Trophoblast cell (in vitro differentiated cells and primary cell): ENCODE measurements around the gene DNAH10.

ENCODE experiments used
- DNase-seq, 2 donors: peaks; one replicate each; pipeline ENCODE4 v3.0.0-alpha.2; 2016
- H2AFZ ChIP-seq: 2 replicates; pipeline ENCODE4 v1.6.1; 2013; ENCODE audit warnings: low read length, moderate library complexity, mild to moderate bottlenecking; ENCODE audit not compliant: insufficient read depth, poor library complexity
- H2AK5ac ChIP-seq: 2 replicates; pipeline ENCODE4 v1.6.1; 2013; ENCODE audit warnings: mild to moderate bottlenecking, low read length
- H2BK120ac ChIP-seq: 2 replicates; pipeline ENCODE4 v1.6.1; 2013; ENCODE audit warnings: low read length, mild to moderate bottlenecking, moderate library complexity; ENCODE audit not compliant: insufficient read depth, poor library complexity
- H2BK12ac ChIP-seq: 2 replicates; pipeline ENCODE4 v1.6.1; 2013; ENCODE audit warnings: mild to moderate bottlenecking, low read length, moderate library complexity
- H2BK5ac ChIP-seq: 2 replicates; pipeline ENCODE4 v1.6.1; 2013; ENCODE audit warnings: low read length, low read depth, moderate library complexity, mild to moderate bottlenecking; ENCODE audit not compliant: poor library complexity
- H3K14ac ChIP-seq: 2 replicates; pipeline ENCODE4 v1.6.1; 2013; ENCODE audit warnings: mild to moderate bottlenecking, low read length
- H3K18ac ChIP-seq: 2 replicates; pipeline ENCODE4 v1.6.1; 2013; ENCODE audit warnings: mild to moderate bottlenecking, low read length
- H3K23ac ChIP-seq: 2 replicates; pipeline ENCODE4 v1.6.1; 2013; ENCODE audit warnings: low read length
- H3K27ac ChIP-seq: 2 replicates; pipeline ENCODE4 v1.5.1; 2013; ENCODE audit warnings: low read depth, mild to moderate bottlenecking, inconsistent platforms, low read length, moderate library complexity
- H3K27me3 ChIP-seq: 2 replicates; pipeline ENCODE4 v1.6.1; 2013; ENCODE audit warnings: inconsistent platforms, mild to moderate bottlenecking, low read length, moderate library complexity; ENCODE audit not compliant: insufficient read depth
- H3K36me3 ChIP-seq, 2 experiments: 1 replicate in 1 of 2; 2 replicates in 1 of 2; pipeline ENCODE4 v1.6.1; 2013; ENCODE audit warnings: low read length in 2 of 2, mild to moderate bottlenecking in 2 of 2, moderate library complexity in 1 of 2; ENCODE audit not compliant: insufficient read depth in 2 of 2, control insufficient read depth in 1 of 2
- H3K4ac ChIP-seq: 2 replicates; pipeline ENCODE4 v1.6.1; 2013; ENCODE audit warnings: low read depth, mild to moderate bottlenecking, low read length, moderate library complexity
- H3K4me1 ChIP-seq, 2 experiments: 1 replicate in 1 of 2; 2 replicates in 1 of 2; pipeline ENCODE4 v1.6.1; 2013; ENCODE audit warnings: low read length in 2 of 2, mild to moderate bottlenecking in 2 of 2, moderate library complexity in 1 of 2; ENCODE audit not compliant: insufficient read depth in 2 of 2, control insufficient read depth in 1 of 2
- H3K4me2 ChIP-seq: 2 replicates; pipeline ENCODE4 v1.6.1; 2013; ENCODE audit warnings: inconsistent platforms, mild to moderate bottlenecking, low read length, moderate library complexity
- H3K4me3 ChIP-seq: 2 replicates; pipeline ENCODE4 v1.5.1; 2013; ENCODE audit warnings: mild to moderate bottlenecking, low read depth, low read length, inconsistent platforms
- H3K79me1 ChIP-seq: one replicate; pipeline ENCODE4 v1.6.1; 2013; ENCODE audit warnings: low read length
- H3K79me2 ChIP-seq: 2 replicates; pipeline ENCODE4 v1.6.1; 2013; ENCODE audit warnings: low read length, mild to moderate bottlenecking; ENCODE audit not compliant: control insufficient read depth, insufficient read depth, poor library complexity
- H3K9ac ChIP-seq: 2 replicates; pipeline ENCODE4 v1.6.1; 2013; ENCODE audit warnings: mild to moderate bottlenecking, low read length
- H3K9me3 ChIP-seq: 2 replicates; pipeline ENCODE4 v1.6.1; 2013; ENCODE audit warnings: low read depth, mild to moderate bottlenecking, control low read depth, inconsistent platforms, low read length; ENCODE audit not compliant: insufficient read depth
- H4K12ac ChIP-seq: 2 replicates; pipeline ENCODE4 v1.6.1; 2013; ENCODE audit warnings: low read depth, mild to moderate bottlenecking, low read length, moderate library complexity
- H4K8ac ChIP-seq: 2 replicates; pipeline ENCODE4 v1.6.1; 2013; ENCODE audit warnings: low read depth, mild to moderate bottlenecking, low read length, moderate library complexity
- H4K91ac ChIP-seq: one replicate; pipeline ENCODE4 v1.6.1; 2013; ENCODE audit warnings: low read depth, mild to moderate bottlenecking, low read length, moderate library complexity
- WGBS: extraction: QIAGEN DNeasy Blood & Tissue Kit; methylation state at CpG from one replicate; pipeline ENCODE4 v1.1.7; 2013; ENCODE audit warnings: missing lambda C conversion rate; ENCODE audit not compliant: insufficient read length, insufficient coverage; ENCODE audit errors: extremely low coverage; 5-methylcytosine and 5-hydroxymethylcytosine counted together

The DNAH10 gene

GRCh38 chr12:123867141-123867540, 105.0 kb downstream of the DNAH10 start:
- Histone ChIP-seq H3K36me3 (no peaks in the 10 kb centered on the region), H3K18ac (no peak overlapping the region), H3K4ac (no peak overlapping the region), H3K4me3 (no peak overlapping the region), H3K9me3 (peaks cover 1% of the 10 kb centered on the region), H3K9ac (no peak overlapping the region), H2BK120ac (no peak overlapping the region), H2BK5ac (no peak overlapping the region), H3K4me1 (no peaks in the 10 kb centered on the region), H4K91ac (no peak overlapping the region), H3K27me3 (peaks cover 3% of the 10 kb centered on the region), H3K14ac (no peak overlapping the region), H3K79me2 (no peaks in the 10 kb centered on the region), H2AFZ (no peak overlapping the region), H3K27ac (no peak overlapping the region), H3K23ac (no peak overlapping the region), H4K8ac (no peak overlapping the region), H2AK5ac (no peak overlapping the region), H3K4me2 (no peak overlapping the region), H4K12ac (no peak overlapping the region), H2BK12ac (no peak overlapping the region), H3K79me1 (no peaks in the 10 kb centered on the region)
- WGBS = no CpG with 5 or more reads among the region's 1 CpG
- no peak for DNase-seq

DNA sequence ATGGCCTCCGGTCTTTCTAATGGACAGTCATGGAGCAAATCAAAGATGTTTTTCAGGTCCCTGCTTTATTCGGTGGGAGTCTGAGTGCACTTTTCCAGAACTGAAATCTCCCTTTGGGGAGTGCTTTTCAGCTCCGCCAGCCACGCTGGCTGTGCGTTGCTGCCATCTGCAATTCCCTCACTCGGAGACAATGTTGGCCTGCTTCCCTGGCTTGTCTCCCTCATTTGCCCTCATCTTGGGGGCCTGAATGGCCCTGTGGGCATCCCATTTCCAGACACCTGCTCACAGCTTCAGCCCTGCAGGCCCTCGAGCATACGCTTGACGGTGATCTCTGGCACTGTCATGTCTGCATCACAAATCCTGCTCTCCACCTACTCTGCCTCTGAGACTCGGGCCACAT, 106.7 kb downstream of the DNAH10 start:
- no peak overlapping the region for H2AK5ac ChIP-seq
- no peak overlapping the region for H2BK120ac ChIP-seq
- H3K79me1 ChIP-seq = no peaks in the 10 kb centered on the region
- H3K9me3 ChIP-seq = peaks cover 4% of the 10 kb centered on the region
- H3K23ac ChIP-seq = no peak overlapping the region
- no peak overlapping the region for H3K4ac ChIP-seq
- no peak overlapping the region for H3K9ac ChIP-seq
- H3K79me2 ChIP-seq = no peaks in the 10 kb centered on the region
- no peak overlapping the region for H2BK5ac ChIP-seq
- no CpG with 5 or more reads among the region's 10 CpGs for WGBS
- no peak overlapping the region for H2AFZ ChIP-seq
- H3K4me3 ChIP-seq = no peak overlapping the region
- no peak for DNase-seq
- H3K18ac ChIP-seq = no peak overlapping the region
- H3K4me1 ChIP-seq = no peaks in the 10 kb centered on the region
- H3K14ac ChIP-seq = no peak overlapping the region
- no peak overlapping the region for H4K12ac ChIP-seq
- H4K8ac ChIP-seq = no peak overlapping the region
- H4K91ac ChIP-seq = no peak overlapping the region
- no peak overlapping the region for H2BK12ac ChIP-seq
- no peaks in the 10 kb centered on the region for H3K36me3 ChIP-seq
- H3K27ac ChIP-seq = no peak overlapping the region
- no peak overlapping the region for H3K4me2 ChIP-seq
- H3K27me3 ChIP-seq = peaks cover 3% of the 10 kb centered on the region

- Histone ChIP-seq H4K91ac (no peak overlapping the region), H3K4me1 (no peaks in the 10 kb centered on the region), H3K27me3 (peaks cover 4% of the 10 kb centered on the region), H4K8ac (no peak overlapping the region), H3K14ac (no peak overlapping the region), H3K18ac (no peak overlapping the region), H3K4ac (no peak overlapping the region), H3K4me3 (no peak overlapping the region), H3K79me1 (no peaks in the 10 kb centered on the region), H2AK5ac (no peak overlapping the region), H2BK5ac (no peak overlapping the region), H3K36me3 (no peaks in the 10 kb centered on the region), H2BK12ac (no peak overlapping the region), H3K9me3 (peaks cover 4% of the 10 kb centered on the region), H3K23ac (no peak overlapping the region), H3K79me2 (no peaks in the 10 kb centered on the region), H3K9ac (no peak overlapping the region), H2AFZ (no peak overlapping the region), H3K4me2 (no peak overlapping the region), H2BK120ac (no peak overlapping the region), H3K27ac (no peak overlapping the region), H4K12ac (no peak overlapping the region)
- WGBS = no CpG with 5 or more reads among the region's 3 CpGs
- no peak for DNase-seq
These were observed 111.7 kb downstream of the DNAH10 start for GRCh38 chr12:123873793-123874192.

DNA sequence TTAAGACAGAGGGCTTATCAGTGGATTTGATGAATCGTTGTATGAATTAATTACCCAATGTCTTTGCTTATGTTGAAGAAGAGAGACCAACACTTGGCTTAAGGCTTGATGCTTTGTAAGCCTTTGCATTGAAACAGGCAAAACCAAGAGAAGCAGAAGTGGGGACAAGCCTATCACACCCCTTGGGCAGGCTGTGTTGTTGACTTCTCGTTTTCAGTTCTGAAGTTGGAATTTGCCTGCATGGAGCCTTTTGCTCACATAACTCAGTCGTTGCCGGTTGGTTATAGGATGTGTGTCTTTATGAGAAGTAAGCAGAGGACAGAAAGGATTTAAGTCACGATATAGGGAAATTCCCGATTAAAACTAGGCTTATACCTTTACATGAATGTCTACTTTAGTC, 115.9 kb downstream of the DNAH10 start:
- Histone ChIP-seq H3K4ac (no peak overlapping the region), H3K27ac (no peak overlapping the region), H4K8ac (no peak overlapping the region), H3K14ac (no peak overlapping the region), H2BK120ac (no peak overlapping the region), H3K4me3 (no peak overlapping the region), H2BK12ac (no peak overlapping the region), H3K27me3 (peaks cover 2% of the 10 kb centered on the region), H2AFZ (no peak overlapping the region), H3K36me3 (no peaks in the 10 kb centered on the region), H2AK5ac (no peak overlapping the region), H3K4me1 (no peaks in the 10 kb centered on the region), H3K9ac (no peak overlapping the region), H3K23ac (no peak overlapping the region), H3K9me3 (peaks cover 2% of the 10 kb centered on the region), H3K18ac (no peak overlapping the region), H3K4me2 (no peak overlapping the region), H4K12ac (no peak overlapping the region), H2BK5ac (no peak overlapping the region), H3K79me2 (no peaks in the 10 kb centered on the region), H3K79me1 (no peaks in the 10 kb centered on the region), H4K91ac (no peak overlapping the region)
- no CpG with 5 or more reads among the region's 6 CpGs for WGBS
- no peak for DNase-seq
